IMR-90 (cell line): ENCODE data around the gene PEX14. TPM values are rescaled to one million over a fixed set of nuclear protein-coding genes. Genes with fewer than 3 reads are reported as not detected.

ENCODE experiments used
- ATAC-seq: fragments of 200-7000 bp; cut with Tn5 transposase; 2 replicates; pipeline ENCODE4 v1.9.1; 2020; ENCODE audit warnings: low read depth, mild to moderate bottlenecking, moderate library complexity
- BruUV-seq: library from RNA; stranded (reverse); fragments of 400-500 nt; replicated peaks from 2 replicates; lab custom pipeline; 2021; lab: Mats Ljungman, UMichigan
- CTCF ChIA-PET: fragments of 300-600 bp; formaldehyde crosslinking; extraction: SDS; loops from one replicate; lab custom pipeline; 2021; ENCODE audit warnings: antibody characterized with exemption; lab: Yijun Ruan, JAX
- POLR2A ChIA-PET: fragments of 300-600 bp; sonication (Branson Sonifier 250); formaldehyde crosslinking; loops from one replicate; lab custom pipeline; 2022; ENCODE audit warnings: antibody characterized with exemption; ENCODE audit not compliant: unreplicated experiment; lab: Charles Lee
- DNase-seq: peaks from one replicate; pipeline ENCODE4 v3.0.0; 2013
- H2AFZ ChIP-seq: replicated peaks from 2 replicates; pipeline ENCODE3; 2013; ENCODE audit warnings: low read length, mild to moderate bottlenecking; ENCODE audit not compliant: poor library complexity
- H2AK5ac ChIP-seq: 2 replicates; pipeline ENCODE4 v1.6.1; 2013; ENCODE audit warnings: low read depth, low read length, inconsistent platforms
- H2AK9ac ChIP-seq: replicated peaks from 2 replicates; pipeline ENCODE3; 2013; ENCODE audit warnings: mild to moderate bottlenecking, low read depth, low read length, moderate library complexity; ENCODE audit not compliant: poor library complexity
- H2BK120ac ChIP-seq: 2 replicates; pipeline ENCODE4 v1.6.1; 2013; ENCODE audit warnings: low read depth, low read length, inconsistent platforms
- H2BK15ac ChIP-seq: 3 replicates; pipeline ENCODE4 v1.6.1; 2013; ENCODE audit warnings: low read depth, low read length, inconsistent platforms
- H2BK20ac ChIP-seq: 2 replicates; pipeline ENCODE4 v1.6.1; 2013; ENCODE audit warnings: low read depth, mild to moderate bottlenecking, inconsistent platforms, low read length, moderate library complexity
- H2BK5ac ChIP-seq: 2 replicates; pipeline ENCODE4 v1.6.1; 2013; ENCODE audit warnings: mild to moderate bottlenecking, low read depth, low read length, inconsistent platforms; ENCODE audit not compliant: poor library complexity, severe bottlenecking
- H3K14ac ChIP-seq: replicated peaks from 2 replicates; pipeline ENCODE4 v1.6.1; 2013; ENCODE audit warnings: low read depth, low read length, inconsistent platforms
- H3K18ac ChIP-seq: 2 replicates; pipeline ENCODE4 v1.6.1; 2013; ENCODE audit warnings: low read depth, low read length, control low read depth
- H3K23ac ChIP-seq: 2 replicates; pipeline ENCODE4 v1.6.1; 2013; ENCODE audit warnings: low read depth, low read length, inconsistent platforms
- H3K27ac ChIP-seq: 2 replicates; pipeline ENCODE4 v1.5.1; 2013; ENCODE audit warnings: mild to moderate bottlenecking, control low read depth, low read length; ENCODE audit not compliant: insufficient read depth
- H3K27me3 ChIP-seq: 2 replicates; pipeline ENCODE4 v1.6.1; 2013; ENCODE audit warnings: low read length; ENCODE audit not compliant: control insufficient read depth, insufficient read depth
- H3K36me3 ChIP-seq: 2 replicates; pipeline ENCODE4 v1.6.1; 2013; ENCODE audit warnings: low read length, mixed read lengths; ENCODE audit not compliant: control insufficient read depth, insufficient read depth
- H3K4ac ChIP-seq: 2 replicates; pipeline ENCODE4 v1.6.1; 2013; ENCODE audit warnings: low read depth, low read length, inconsistent platforms
- H3K4me1 ChIP-seq: 2 replicates; pipeline ENCODE4 v1.6.1; 2013; ENCODE audit warnings: low read length, mixed read lengths; ENCODE audit not compliant: control insufficient read depth, insufficient read depth
- H3K4me2 ChIP-seq: 2 replicates; pipeline ENCODE4 v1.6.1; 2013; ENCODE audit warnings: low read depth, mild to moderate bottlenecking, control low read depth, low read length, moderate library complexity
- H3K4me3 ChIP-seq: 2 replicates; pipeline ENCODE4 v1.5.1; 2013; ENCODE audit warnings: low read depth, mild to moderate bottlenecking, control low read depth, low read length, moderate library complexity; ENCODE audit not compliant: insufficient read depth
- H3K56ac ChIP-seq: 2 replicates; pipeline ENCODE4 v1.6.1; 2013; ENCODE audit warnings: low read length, inconsistent platforms; ENCODE audit not compliant: insufficient read depth; ENCODE audit errors: extremely low read depth
- H3K79me1 ChIP-seq, 2 experiments: 2 replicates each; pipeline ENCODE4 v1.6.1; 2013; ENCODE audit warnings: low read length in 2 of 2, inconsistent platforms in 1 of 2, low read depth in 1 of 2
- H3K9ac ChIP-seq: 2 replicates; pipeline ENCODE4 v1.6.1; 2013; ENCODE audit warnings: low read depth, low read length, control low read depth
- H3K9me1 ChIP-seq: 2 replicates; pipeline ENCODE4 v1.6.1; 2013; ENCODE audit warnings: low read length, inconsistent platforms; ENCODE audit not compliant: insufficient read depth
- H3K9me3 ChIP-seq: 2 replicates; pipeline ENCODE4 v1.6.1; 2013; ENCODE audit warnings: low read length; ENCODE audit not compliant: control insufficient read depth, insufficient read depth
- H4K20me1 ChIP-seq: 2 replicates; pipeline ENCODE4 v1.6.1; 2013; ENCODE audit warnings: low read length, inconsistent platforms; ENCODE audit not compliant: insufficient read depth
- H4K5ac ChIP-seq: 2 replicates; pipeline ENCODE4 v1.6.1; 2013; ENCODE audit warnings: mild to moderate bottlenecking, low read depth, low read length, control low read depth
- H4K8ac ChIP-seq, 2 experiments: 2 replicates each; pipeline ENCODE4 v1.6.1; 2013; ENCODE audit warnings: low read depth in 2 of 2, low read length in 2 of 2, control low read depth in 1 of 2, inconsistent platforms in 1 of 2
- H4K91ac ChIP-seq: 2 replicates; pipeline ENCODE4 v1.6.1; 2013; ENCODE audit warnings: low read depth, low read length, inconsistent platforms; ENCODE audit not compliant: insufficient read depth
- BHLHE40 ChIP-seq: fragments of 150-350 bp; IDR thresholded peaks from 2 replicates; pipeline ENCODE4 v1.6.1; 2016; ENCODE audit warnings: mild to moderate bottlenecking, low read depth, low read length
- NFE2L2 ChIP-seq: fragments of 150-350 bp; IDR thresholded peaks from 2 replicates; pipeline ENCODE4 v1.6.1; 2016; ENCODE audit warnings: low read depth, mild to moderate bottlenecking, low read length
- RAD21 ChIP-seq: IDR thresholded peaks from 2 replicates; pipeline ENCODE4 v1.6.1; 2012; ENCODE audit warnings: low read length, improper control_type of control experiment
- WGBS, 2 experiments: methylation state at CpG; one replicate each; pipeline versions ENCODE4 v1.1.5 to v1.1.7; 2013; ENCODE audit warnings: missing lambda C conversion rate in 2 of 2; ENCODE audit not compliant: insufficient read length in 1 of 2; ENCODE audit errors: extremely low coverage in 2 of 2; 5-methylcytosine and 5-hydroxymethylcytosine counted together
- dilution Hi-C: fragments of 300-500 bp; cut with HindIII; formaldehyde crosslinking; loops from one replicate; pipeline ENCODE4 v1.14.3; 2018; ENCODE audit warnings: low sequenced_read_pairs; ENCODE audit not compliant: unreplicated experiment
- in situ Hi-C: fragments of 300-500 bp; cut with MboI; formaldehyde crosslinking; loops from 3 replicates; pipeline ENCODE4 v1.14.3; 2019; ENCODE audit warnings: low sequenced_read_pairs, inconsistent platforms, mixed read lengths
- intact Hi-C: fragments of 100-400 bp; cut with micrococcal nuclease; formaldehyde crosslinking; loops from 2 replicates; pipeline ENCODE4 v1.10.0; 2022
- polyA plus RNA-seq, 3 experiments: library from polyadenylated mRNA; depleted of rRNA; stranded (reverse); fragments of >200 nt; gene quantifications; 2 replicates each; pipeline ENCODE4 v1.2.3, GENCODE V29; 2012; ENCODE audit warnings: low replicate concordance in 1 of 3
- total RNA-seq: library from RNA; depleted of rRNA; stranded (reverse); fragments of >200 nt; gene quantifications from 2 replicates; pipeline ENCODE4 v1.2.3, GENCODE V29; 2012

Gene PEX14
- total and polyA plus RNA-seq, 2 of the 4 experiments (the other 2 are of a cell fraction), result 9.5 to 22.5 TPM

GRCh38 chr1:10623686-10624145 lies 149.0 kb downstream of the PEX14 start:
- Histone ChIP-seq H2BK20ac (no peak overlapping the region), H3K36me3 (peaks cover 23% of the 10 kb centered on the region), H3K4ac (no peak overlapping the region), H3K4me3 (no peak overlapping the region), H3K9me1 (no peaks in the 10 kb centered on the region), H2AFZ (no peak overlapping the region), H3K14ac (no peak overlapping the region), H3K23ac (no peak overlapping the region), H3K79me1 (no peaks in the 10 kb centered on the region), H3K18ac (no peak overlapping the region), H4K8ac (no peak overlapping the region), H3K4me2 (no peak overlapping the region), H3K27ac (no peak overlapping the region), H2AK9ac (no peak overlapping the region), H2BK120ac (no peak overlapping the region), H2BK15ac (no peak overlapping the region), H4K20me1 (no peaks in the 10 kb centered on the region), H4K5ac (no peak overlapping the region), H3K9me3 (no peaks in the 10 kb centered on the region), H2BK5ac (no peak overlapping the region), H3K56ac (no peak overlapping the region), H4K91ac (no peak overlapping the region), H3K9ac (no peak overlapping the region), H2AK5ac (no peak overlapping the region), H3K27me3 (no peaks in the 10 kb centered on the region), H3K4me1 (no peaks in the 10 kb centered on the region)
- no peak for TF ChIP-seq BHLHE40
- no peak for TF ChIP-seq NFE2L2
- TF ChIP-seq RAD21, result no peak
- DNase-seq (no peak), ATAC-seq (no peak)
- in situ Hi-C loops, result no loop called here
- BruUV-seq, result no TSS peak
- ChIA-PET CTCF (no interaction called here), POLR2A (no interaction called here)
- dilution Hi-C loops, result no loop called here
- 100% methylated on average over 2 of the region's 12 CpGs; no CpG with 5 or more reads in 1 of the 2 experiments for WGBS, 2 experiments
- intact Hi-C loops, result no loop called here
